NCI-H128 (cell line): ENCODE results near the gene CC2D1B.
A peak's percentile ranks its signal among the peaks of the same experiment; 100 is the strongest.
"Not testable (repeated sequence)": the region's sequence is repeated elsewhere in the genome, so short reads cannot be mapped to it uniquely, and the experiment has no call there.

Experiments
- DNase-seq: peaks from one replicate; lab custom pipeline; 2025; ENCODE audit not compliant: unreplicated experiment; lab: John Stamatoyannopoulos, UW

The CC2D1B gene

GRCh38 chr1:52365746-52366516 is at the start of gene CC2D1B:
Gene CC2D1B (minus strand): TSS chr1:52366205. CDS start chr1:52364620, 1,585 bp downstream.
- peak; percentile 98 for DNase-seq

GRCh38 chr1:52414942-52415341 is 48.9 kb upstream of the CC2D1B start:
- no peak for DNase-seq

- no peak for DNase-seq
These were observed 47.5 kb upstream of the CC2D1B start for GRCh38 chr1:52413410-52413989.

- no peak for DNase-seq
These were observed 39.0 kb upstream of the CC2D1B start for GRCh38 chr1:52404975-52405338.

GRCh38 chr1:52404116-52404974 is 38.3 kb upstream of the CC2D1B start, which contains the start of the genes ORC1 and PRPF38A:
Gene ORC1 (minus strand): TSS chr1:52404423. CDS start chr1:52402223, 2,200 bp downstream.
Gene PRPF38A (plus strand): TSS chr1:52404602. CDS start chr1:52404750, 148 bp downstream.
- peak; percentile 99 for DNase-seq

GRCh38 chr1:52403566-52404115 is 37.6 kb upstream of the CC2D1B start:
- no peak for DNase-seq

GRCh38 chr1:52402860-52403240 is 36.8 kb upstream of the CC2D1B start:
- DNase-seq = no peak

GRCh38 chr1:52400131-52400530 is 34.1 kb upstream of the CC2D1B start:
- no peak for DNase-seq

- DNase-seq = no peak
These were observed 33.6 kb upstream of the CC2D1B start for GRCh38 chr1:52399629-52400028.

GRCh38 chr1:52393174-52393573 is 27.2 kb upstream of the CC2D1B start:
- DNase-seq = no peak

GRCh38 chr1:52386458-52386857 is 20.5 kb upstream of the CC2D1B start:
- DNase-seq = no peak

- no peak for DNase-seq
These were observed 19.4 kb upstream of the CC2D1B start for GRCh38 chr1:52385376-52385775.

GRCh38 chr1:52369851-52370250 is 3.8 kb upstream of the CC2D1B start:
- not testable (repeated sequence) for DNase-seq

GRCh38 chr1:52368383-52369172 is 2.6 kb upstream of the CC2D1B start:
- peak; percentile 65 for DNase-seq

- DNase-seq = no peak
These were observed 1.3 kb upstream of the CC2D1B start for GRCh38 chr1:52367272-52367671.

- DNase-seq = no peak
These were observed 467 bp upstream of the CC2D1B start for GRCh38 chr1:52366517-52366827.

- DNase-seq = no peak
These were observed 797 bp downstream of the CC2D1B start for GRCh38 chr1:52365071-52365745.

GRCh38 chr1:52364235-52364839 is 1.7 kb downstream of the CC2D1B start:
- DNase-seq = no peak

GRCh38 chr1:52360595-52360968 is 5.4 kb downstream of the CC2D1B start:
- DNase-seq = no peak
